ENCODE data around the gene ANKRD13A.

Gene ANKRD13A

DNA sequence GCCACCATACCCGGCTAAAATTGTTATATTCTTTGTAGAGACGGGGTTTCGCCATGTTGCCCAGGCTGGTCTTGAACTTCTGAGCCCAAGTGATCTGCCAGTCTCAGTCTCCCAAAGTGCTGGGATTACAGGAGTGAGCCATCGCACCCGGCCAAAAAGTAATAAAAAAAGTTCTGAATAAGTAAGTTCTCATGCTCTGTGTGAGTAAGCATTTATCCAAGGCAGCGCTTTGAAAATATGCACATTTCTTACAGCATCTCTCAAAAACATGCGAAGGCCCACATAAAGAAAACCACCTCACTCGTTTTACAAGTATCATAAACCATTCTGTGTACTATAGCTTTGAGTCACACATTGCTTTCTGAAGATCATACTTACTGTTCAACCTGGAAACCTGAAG lies 11.6 kb upstream of the ANKRD13A start:
- H3K36me3 ChIP-seq: peaks cover 24% of the 10 kb centered on the region

DNA sequence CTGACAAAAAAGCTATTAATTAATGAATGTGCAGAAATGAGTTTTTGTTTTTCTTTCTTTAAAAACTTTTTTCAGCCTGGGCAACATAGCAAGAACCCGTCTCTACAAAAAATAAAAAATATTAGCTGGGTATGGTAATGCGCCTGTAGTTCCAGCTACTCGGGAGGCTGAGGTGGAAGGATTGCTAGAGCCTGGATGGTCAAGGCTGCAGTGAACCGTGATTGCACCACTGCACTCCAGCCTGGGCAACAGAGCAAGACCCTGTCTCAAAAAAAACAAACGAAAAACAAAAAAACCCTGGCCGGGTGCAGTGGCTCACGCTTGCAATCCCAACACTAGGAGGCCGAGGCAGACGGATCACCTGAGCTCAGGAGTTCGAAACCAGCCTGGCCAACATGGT lies 11.0 kb upstream of the ANKRD13A start:
- no peaks in the 10 kb centered on the region for H3K9me3 ChIP-seq
- TF ChIP-seq, protein P1, sequence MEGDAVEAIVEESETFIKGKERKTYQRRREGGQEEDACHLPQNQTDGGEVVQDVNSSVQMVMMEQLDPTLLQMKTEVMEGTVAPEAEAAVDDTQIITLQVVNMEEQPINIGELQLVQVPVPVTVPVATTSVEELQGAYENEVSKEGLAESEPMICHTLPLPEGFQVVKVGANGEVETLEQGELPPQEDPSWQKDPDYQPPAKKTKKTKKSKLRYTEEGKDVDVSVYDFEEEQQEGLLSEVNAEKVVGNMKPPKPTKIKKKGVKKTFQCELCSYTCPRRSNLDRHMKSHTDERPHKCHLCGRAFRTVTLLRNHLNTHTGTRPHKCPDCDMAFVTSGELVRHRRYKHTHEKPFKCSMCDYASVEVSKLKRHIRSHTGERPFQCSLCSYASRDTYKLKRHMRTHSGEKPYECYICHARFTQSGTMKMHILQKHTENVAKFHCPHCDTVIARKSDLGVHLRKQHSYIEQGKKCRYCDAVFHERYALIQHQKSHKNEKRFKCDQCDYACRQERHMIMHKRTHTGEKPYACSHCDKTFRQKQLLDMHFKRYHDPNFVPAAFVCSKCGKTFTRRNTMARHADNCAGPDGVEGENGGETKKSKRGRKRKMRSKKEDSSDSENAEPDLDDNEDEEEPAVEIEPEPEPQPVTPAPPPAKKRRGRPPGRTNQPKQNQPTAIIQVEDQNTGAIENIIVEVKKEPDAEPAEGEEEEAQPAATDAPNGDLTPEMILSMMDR (IDR thresholded peaks at IDR 0.05; ENCODE audit: low read depth, low read length): no peak
- DNase-seq: no peak
- H3K4me1 ChIP-seq: no peaks in the 10 kb centered on the region
- H3K27me3 ChIP-seq: no peaks in the 10 kb centered on the region
- H3K36me3 ChIP-seq: peaks cover 19% of the 10 kb centered on the region
- no peak overlapping the region for H3K4me3 ChIP-seq (ENCODE audit: low read depth, low read length)

More for the DNA sequence above, 11.6 kb upstream of the ANKRD13A start:
- Histone ChIP-seq H3K4me1 (no peaks in the 10 kb centered on the region), H3K4me3 (ENCODE audit: low read depth, low read length) (no peak overlapping the region), H3K9me3 (no peaks in the 10 kb centered on the region), H3K27me3 (no peaks in the 10 kb centered on the region)
- TF ChIP-seq, protein P1 (IDR thresholded peaks at IDR 0.05; ENCODE audit: low read depth, low read length): no peak
- DNase-seq: no peak

DNA sequence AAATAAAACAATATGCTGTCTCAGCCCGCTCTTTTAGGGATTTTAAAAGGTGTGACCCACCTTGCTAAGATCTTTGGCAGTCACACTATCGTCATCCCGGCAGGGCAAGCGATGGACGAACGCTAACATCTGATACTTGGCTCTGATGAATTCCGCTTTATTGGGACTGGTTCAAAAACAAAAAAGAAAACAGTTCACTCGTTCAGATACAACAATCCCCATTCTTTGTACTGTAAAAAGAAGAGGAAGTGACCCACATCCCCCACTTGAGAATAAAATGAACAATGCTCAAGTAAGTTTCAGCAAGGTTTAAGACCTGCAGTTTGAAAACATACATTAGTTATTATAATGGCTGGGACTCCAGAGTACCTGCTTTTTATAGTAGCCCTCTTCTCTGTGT lies 10.3 kb upstream of the ANKRD13A start:
- no peaks in the 10 kb centered on the region for H3K9me3 ChIP-seq
- peaks cover 13% of the 10 kb centered on the region for H3K36me3 ChIP-seq

GRCh38 chr12:109989380-109989779 lies 9.8 kb upstream of the ANKRD13A start:
- Histone ChIP-seq H3K4me3 (ENCODE audit: low read depth, low read length) (no peak overlapping the region), H3K36me3 (peaks cover 11% of the 10 kb centered on the region)
- no peak for DNase-seq

More for the DNA sequence above, 10.3 kb upstream of the ANKRD13A start:
- TF ChIP-seq, protein P1 (IDR thresholded peaks at IDR 0.05; ENCODE audit: low read depth, low read length): no peak
- DNase-seq: no peak
- Histone ChIP-seq H3K4me1 (no peaks in the 10 kb centered on the region), H3K27me3 (no peaks in the 10 kb centered on the region), H3K4me3 (ENCODE audit: low read depth, low read length) (no peak overlapping the region)

GRCh38 chr12:109991586-109991985 lies 7.6 kb upstream of the ANKRD13A start:
- H3K4me3 ChIP-seq (ENCODE audit: low read depth, low read length): no peak overlapping the region
- peaks cover 11% of the 10 kb centered on the region for H3K36me3 ChIP-seq
- TF ChIP-seq, protein P1 (IDR thresholded peaks at IDR 0.05; ENCODE audit: low read depth, low read length): no peak
- H3K27me3 ChIP-seq: no peaks in the 10 kb centered on the region
- no peaks in the 10 kb centered on the region for H3K4me1 ChIP-seq
- no peaks in the 10 kb centered on the region for H3K9me3 ChIP-seq
- DNase-seq: no peak

More at GRCh38 chr12:109989380-109989779, 9.8 kb upstream of the ANKRD13A start:
- no peaks in the 10 kb centered on the region for H3K4me1 ChIP-seq
- H3K27me3 ChIP-seq: no peaks in the 10 kb centered on the region
- no peaks in the 10 kb centered on the region for H3K9me3 ChIP-seq
- TF ChIP-seq, protein P1 (IDR thresholded peaks at IDR 0.05; ENCODE audit: low read depth, low read length): no peak

- Histone ChIP-seq H3K27me3 (no peaks in the 10 kb centered on the region), H3K36me3 (peaks cover 3% of the 10 kb centered on the region; the same call in 1 of the 2 replicates), H3K9me3 (no peaks in the 10 kb centered on the region), H3K4me3 (ENCODE audit: low read depth, low read length) (no peak overlapping the region), H3K4me1 (no peaks in the 10 kb centered on the region)
- TF ChIP-seq, protein P1 (IDR thresholded peaks at IDR 0.05; ENCODE audit: low read depth, low read length): no peak
- no peak for DNase-seq
Measured at GRCh38 chr12:109993091-109993490, 6.1 kb upstream of the ANKRD13A start.
